Liver (tissue), 2 donors: Measurements from ENCODE around the gene MSI2.

ENCODE experiments used
- TF ChIP-seq, protein P1 (sequence below): fragments of 150-350 bp; IDR thresholded peaks from 2 replicates; pipeline ENCODE4 v1.5.1; 2017; ENCODE audit warnings: improper control_type of control experiment, low read depth, low read length; ENCODE audit not compliant: missing input control
- TF ChIP-seq, protein P2 (sequence below): IDR thresholded peaks from 2 replicates; pipeline ENCODE4 v1.6.1; 2016; ENCODE audit warnings: antibody characterized with exemption
- donor health status: healthy.

- TF ChIP-seq, protein P1, sequence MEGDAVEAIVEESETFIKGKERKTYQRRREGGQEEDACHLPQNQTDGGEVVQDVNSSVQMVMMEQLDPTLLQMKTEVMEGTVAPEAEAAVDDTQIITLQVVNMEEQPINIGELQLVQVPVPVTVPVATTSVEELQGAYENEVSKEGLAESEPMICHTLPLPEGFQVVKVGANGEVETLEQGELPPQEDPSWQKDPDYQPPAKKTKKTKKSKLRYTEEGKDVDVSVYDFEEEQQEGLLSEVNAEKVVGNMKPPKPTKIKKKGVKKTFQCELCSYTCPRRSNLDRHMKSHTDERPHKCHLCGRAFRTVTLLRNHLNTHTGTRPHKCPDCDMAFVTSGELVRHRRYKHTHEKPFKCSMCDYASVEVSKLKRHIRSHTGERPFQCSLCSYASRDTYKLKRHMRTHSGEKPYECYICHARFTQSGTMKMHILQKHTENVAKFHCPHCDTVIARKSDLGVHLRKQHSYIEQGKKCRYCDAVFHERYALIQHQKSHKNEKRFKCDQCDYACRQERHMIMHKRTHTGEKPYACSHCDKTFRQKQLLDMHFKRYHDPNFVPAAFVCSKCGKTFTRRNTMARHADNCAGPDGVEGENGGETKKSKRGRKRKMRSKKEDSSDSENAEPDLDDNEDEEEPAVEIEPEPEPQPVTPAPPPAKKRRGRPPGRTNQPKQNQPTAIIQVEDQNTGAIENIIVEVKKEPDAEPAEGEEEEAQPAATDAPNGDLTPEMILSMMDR = no peak
- TF ChIP-seq, protein P2, sequence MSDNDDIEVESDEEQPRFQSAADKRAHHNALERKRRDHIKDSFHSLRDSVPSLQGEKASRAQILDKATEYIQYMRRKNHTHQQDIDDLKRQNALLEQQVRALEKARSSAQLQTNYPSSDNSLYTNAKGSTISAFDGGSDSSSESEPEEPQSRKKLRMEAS = no peak
Observed at GRCh38 chr17:57368637-57369336, 112.5 kb downstream of the MSI2 start.
